Central memory CD8-positive, alpha-beta T cell (primary cell): ENCODE data around the gene TRAK1.

ENCODE experiments used
- ATAC-seq: fragments of 150-1000 bp; cut with Tn5 transposase; replicated peaks from 2 replicates; pipeline ENCODE4 v1.10.0; 2022; ENCODE audit warnings: mild to moderate bottlenecking, moderate FRiP score, moderate number of reproducible peaks; ENCODE audit not compliant: poor library complexity, severe bottlenecking; ENCODE audit errors: extremely low read depth
- DNase-seq, 2 donors: peaks; one replicate each; pipeline ENCODE4 v3.0.0; 2021; ENCODE audit warnings: low spot score in 2 of 2
- H3K27ac Mint-ChIP-seq: one replicate; pipeline ENCODE4 v1.8.0; 2022; ENCODE audit warnings: low read depth, mild to moderate bottlenecking, moderate library complexity, mixed read lengths
- H3K27me3 Mint-ChIP-seq: one replicate; pipeline ENCODE4 v1.8.0; 2022; ENCODE audit warnings: mixed read lengths
- H3K36me3 Mint-ChIP-seq: one replicate; pipeline ENCODE4 v1.8.0; 2022; ENCODE audit warnings: mild to moderate bottlenecking, moderate library complexity, mixed read lengths; ENCODE audit not compliant: insufficient read depth
- H3K4me1 Mint-ChIP-seq: one replicate; pipeline ENCODE4 v1.8.0; 2022; ENCODE audit warnings: mixed read lengths
- H3K4me3 Mint-ChIP-seq: one replicate; pipeline ENCODE4 v1.8.0; 2022; ENCODE audit warnings: mild to moderate bottlenecking, moderate library complexity, mixed read lengths
- H3K9me3 Mint-ChIP-seq: one replicate; pipeline ENCODE4 v1.8.0; 2022; ENCODE audit warnings: mixed read lengths

Gene TRAK1

GRCh38 chr3:42144209-42144608, 53.1 kb downstream of the TRAK1 start:
- Mint-ChIP-seq H3K36me3 (peaks cover 3% of the 10 kb centered on the region), H3K27ac (no peak overlapping the region), H3K27me3 (no peaks in the 10 kb centered on the region), H3K4me3 (no peak overlapping the region), H3K9me3 (no peaks in the 10 kb centered on the region), H3K4me1 (peaks cover 30% of the 10 kb centered on the region)
- DNase-seq = no peak
- no peak for ATAC-seq

- Mint-ChIP-seq H3K27me3 (no peaks in the 10 kb centered on the region), H3K9me3 (no peaks in the 10 kb centered on the region), H3K36me3 (peaks cover 1% of the 10 kb centered on the region), H3K4me1 (peaks cover 30% of the 10 kb centered on the region), H3K27ac (no peak overlapping the region), H3K4me3 (no peak overlapping the region)
- no peak for DNase-seq
- ATAC-seq = no peak
These were observed 57.1 kb downstream of the TRAK1 start for GRCh38 chr3:42148086-42148848.

- no peak for DNase-seq
- H3K9me3 Mint-ChIP-seq = no peaks in the 10 kb centered on the region
- H3K4me1 Mint-ChIP-seq = peaks cover 35% of the 10 kb centered on the region
These were observed 57.9 kb downstream of the TRAK1 start for GRCh38 chr3:42148982-42149432.

GRCh38 chr3:42149532-42149931, 58.4 kb downstream of the TRAK1 start:
- no peak overlapping the region for H3K27ac Mint-ChIP-seq
- no peak for DNase-seq
- no peak overlapping the region for H3K4me3 Mint-ChIP-seq
- ATAC-seq = no peak
- peaks cover 1% of the 10 kb centered on the region for H3K36me3 Mint-ChIP-seq
- no peaks in the 10 kb centered on the region for H3K9me3 Mint-ChIP-seq
- no peaks in the 10 kb centered on the region for H3K27me3 Mint-ChIP-seq
- peaks cover 37% of the 10 kb centered on the region for H3K4me1 Mint-ChIP-seq

More at GRCh38 chr3:42148982-42149432, 57.9 kb downstream of the TRAK1 start:
- no peak overlapping the region for H3K27ac Mint-ChIP-seq
- peaks cover 1% of the 10 kb centered on the region for H3K36me3 Mint-ChIP-seq
- ATAC-seq = no peak
- no peaks in the 10 kb centered on the region for H3K27me3 Mint-ChIP-seq
- H3K4me3 Mint-ChIP-seq = no peak overlapping the region

GRCh38 chr3:42149975-42150374, 58.8 kb downstream of the TRAK1 start:
- H3K4me1 Mint-ChIP-seq = peaks cover 41% of the 10 kb centered on the region
- peaks cover 1% of the 10 kb centered on the region for H3K36me3 Mint-ChIP-seq
- ATAC-seq = no peak
- H3K27me3 Mint-ChIP-seq = no peaks in the 10 kb centered on the region
- H3K27ac Mint-ChIP-seq = no peak overlapping the region
- DNase-seq = no peak
- no peaks in the 10 kb centered on the region for H3K9me3 Mint-ChIP-seq
- no peak overlapping the region for H3K4me3 Mint-ChIP-seq

- ATAC-seq = no peak
- no peaks in the 10 kb centered on the region for H3K27me3 Mint-ChIP-seq
- H3K4me1 Mint-ChIP-seq = peaks cover 53% of the 10 kb centered on the region
- no peak overlapping the region for H3K4me3 Mint-ChIP-seq
- H3K36me3 Mint-ChIP-seq = peaks cover 1% of the 10 kb centered on the region
- no peak overlapping the region for H3K27ac Mint-ChIP-seq
- no peaks in the 10 kb centered on the region for H3K9me3 Mint-ChIP-seq
- no peak for DNase-seq
These were observed 60.5 kb downstream of the TRAK1 start for GRCh38 chr3:42151596-42152168.

- DNase-seq (no peak), ATAC-seq (no peak)
- H3K27ac Mint-ChIP-seq = no peak overlapping the region
- H3K9me3 Mint-ChIP-seq = no peaks in the 10 kb centered on the region
- H3K4me3 Mint-ChIP-seq = no peak overlapping the region
- H3K4me1 Mint-ChIP-seq = peaks cover 49% of the 10 kb centered on the region
- no peaks in the 10 kb centered on the region for H3K27me3 Mint-ChIP-seq
- H3K36me3 Mint-ChIP-seq = peaks cover 1% of the 10 kb centered on the region
These were observed 61.0 kb downstream of the TRAK1 start for GRCh38 chr3:42152193-42152592.

- DNase-seq (no peak), ATAC-seq (no peak)
- Mint-ChIP-seq H3K4me3 (no peak overlapping the region), H3K36me3 (peaks cover 1% of the 10 kb centered on the region), H3K27ac (no peak overlapping the region), H3K27me3 (no peaks in the 10 kb centered on the region), H3K9me3 (no peaks in the 10 kb centered on the region), H3K4me1 (peaks cover 46% of the 10 kb centered on the region)
These were observed 61.9 kb downstream of the TRAK1 start for GRCh38 chr3:42153039-42153438.

GRCh38 chr3:42157540-42158538, 66.7 kb downstream of the TRAK1 start:
- peaks cover 43% of the 10 kb centered on the region for H3K4me1 Mint-ChIP-seq
- H3K9me3 Mint-ChIP-seq = no peaks in the 10 kb centered on the region
- DNase-seq (no peak), ATAC-seq (no peak)
- no peaks in the 10 kb centered on the region for H3K27me3 Mint-ChIP-seq
- H3K4me3 Mint-ChIP-seq = no peak overlapping the region
- no peaks in the 10 kb centered on the region for H3K36me3 Mint-ChIP-seq
- H3K27ac Mint-ChIP-seq = no peak overlapping the region

GRCh38 chr3:42159147-42159546, 68.0 kb downstream of the TRAK1 start:
- no peaks in the 10 kb centered on the region for H3K9me3 Mint-ChIP-seq
- H3K27ac Mint-ChIP-seq = peak overlapping the region; percentile 4
- no peak for DNase-seq
- no peaks in the 10 kb centered on the region for H3K36me3 Mint-ChIP-seq
- H3K27me3 Mint-ChIP-seq = no peaks in the 10 kb centered on the region
- H3K4me3 Mint-ChIP-seq = peak overlapping the region; percentile 44
- no peak for ATAC-seq
- peaks cover 38% of the 10 kb centered on the region for H3K4me1 Mint-ChIP-seq

GRCh38 chr3:42159706-42160472, 68.7 kb downstream of the TRAK1 start:
- peak overlapping the region; percentile 44 for H3K4me3 Mint-ChIP-seq
- DNase-seq (no peak), ATAC-seq (peak; percentile 72)
- H3K36me3 Mint-ChIP-seq = no peaks in the 10 kb centered on the region
- H3K27me3 Mint-ChIP-seq = no peaks in the 10 kb centered on the region
- H3K27ac Mint-ChIP-seq = peak overlapping the region; percentile 4
- H3K9me3 Mint-ChIP-seq = no peaks in the 10 kb centered on the region
- peaks cover 32% of the 10 kb centered on the region for H3K4me1 Mint-ChIP-seq
